Measurements from ENCODE around the gene MAB21L4.

Gene MAB21L4

GRCh38 chr2:240905176-240905781 lies 9.3 kb upstream of the MAB21L4 start:
- no peak for DNase-seq (ENCODE audit: extremely low read depth, low read depth)
- TF ChIP-seq, protein P1, sequence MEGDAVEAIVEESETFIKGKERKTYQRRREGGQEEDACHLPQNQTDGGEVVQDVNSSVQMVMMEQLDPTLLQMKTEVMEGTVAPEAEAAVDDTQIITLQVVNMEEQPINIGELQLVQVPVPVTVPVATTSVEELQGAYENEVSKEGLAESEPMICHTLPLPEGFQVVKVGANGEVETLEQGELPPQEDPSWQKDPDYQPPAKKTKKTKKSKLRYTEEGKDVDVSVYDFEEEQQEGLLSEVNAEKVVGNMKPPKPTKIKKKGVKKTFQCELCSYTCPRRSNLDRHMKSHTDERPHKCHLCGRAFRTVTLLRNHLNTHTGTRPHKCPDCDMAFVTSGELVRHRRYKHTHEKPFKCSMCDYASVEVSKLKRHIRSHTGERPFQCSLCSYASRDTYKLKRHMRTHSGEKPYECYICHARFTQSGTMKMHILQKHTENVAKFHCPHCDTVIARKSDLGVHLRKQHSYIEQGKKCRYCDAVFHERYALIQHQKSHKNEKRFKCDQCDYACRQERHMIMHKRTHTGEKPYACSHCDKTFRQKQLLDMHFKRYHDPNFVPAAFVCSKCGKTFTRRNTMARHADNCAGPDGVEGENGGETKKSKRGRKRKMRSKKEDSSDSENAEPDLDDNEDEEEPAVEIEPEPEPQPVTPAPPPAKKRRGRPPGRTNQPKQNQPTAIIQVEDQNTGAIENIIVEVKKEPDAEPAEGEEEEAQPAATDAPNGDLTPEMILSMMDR (IDR thresholded peaks at IDR 0.05; ENCODE audit: low read depth, low read length) = no peak

- DNase-seq (ENCODE audit: extremely low read depth, low read depth) = no peak
- TF ChIP-seq, protein P1 (IDR thresholded peaks at IDR 0.05; ENCODE audit: low read depth, low read length) = no peak
Measured at GRCh38 chr2:240904216-240905175, 8.5 kb upstream of the MAB21L4 start.

- DNase-seq (ENCODE audit: extremely low read depth, low read depth) = no peak
- TF ChIP-seq, protein P1 (IDR thresholded peaks at IDR 0.05; ENCODE audit: low read depth, low read length) = no peak
Measured at GRCh38 chr2:240903191-240904060, 7.5 kb upstream of the MAB21L4 start.

- no peak for DNase-seq (ENCODE audit: extremely low read depth, low read depth)
- TF ChIP-seq, protein P1 (IDR thresholded peaks at IDR 0.05; ENCODE audit: low read depth, low read length) = no peak
Measured at GRCh38 chr2:240902615-240903041, 6.7 kb upstream of the MAB21L4 start.

- TF ChIP-seq, protein P1 (IDR thresholded peaks at IDR 0.05; ENCODE audit: low read depth, low read length) = no peak
- DNase-seq (ENCODE audit: extremely low read depth, low read depth) = no peak
Measured at GRCh38 chr2:240901986-240902614, 6.1 kb upstream of the MAB21L4 start.

DNA sequence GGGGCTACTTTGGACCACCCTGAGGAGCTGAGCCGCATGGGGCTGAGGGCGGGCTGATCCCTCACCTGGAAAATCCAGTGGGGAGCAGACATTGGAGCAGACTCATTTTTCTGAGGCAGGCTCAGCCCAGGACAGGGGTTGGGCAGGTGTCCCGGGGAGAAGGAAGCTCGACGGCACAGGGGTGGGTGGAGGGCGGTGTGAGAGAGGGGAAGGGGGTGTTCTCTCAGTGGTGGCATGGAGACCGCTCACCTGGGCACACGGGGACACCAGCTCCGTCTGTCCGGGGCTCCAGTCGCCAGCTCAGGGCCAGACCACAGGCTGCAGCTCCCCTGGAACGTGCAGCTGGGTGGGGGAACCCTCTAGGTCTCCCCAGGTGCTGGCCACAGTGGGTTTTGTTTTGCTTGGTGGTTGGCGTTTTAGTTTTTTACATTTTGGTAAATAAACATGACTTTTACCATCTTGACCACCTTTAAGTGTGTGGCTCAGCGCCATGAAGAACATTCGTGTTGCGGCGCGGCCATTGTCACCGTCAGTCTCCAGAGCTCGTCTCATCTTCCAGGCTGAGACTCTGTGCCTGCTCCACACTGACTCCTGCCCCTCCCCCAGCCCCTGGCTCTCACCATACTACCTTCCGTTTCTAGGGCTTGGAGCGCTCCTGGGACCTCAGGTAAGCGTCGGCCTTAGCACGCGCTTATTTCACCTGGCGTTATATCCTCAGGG lies 4.3 kb upstream of the MAB21L4 start:
- no peak for DNase-seq (ENCODE audit: extremely low read depth, low read depth)
- TF ChIP-seq, protein P1 (IDR thresholded peaks at IDR 0.05; ENCODE audit: low read depth, low read length) = no peak
